D341Med (cell line): ENCODE data around the gene IPP.
"Not testable (repeated sequence)": the region's sequence is repeated elsewhere in the genome, so short reads cannot be mapped to it uniquely, and the experiment has no call there.

Experiments
- DNase-seq: peaks from one replicate; pipeline ENCODE4 v3.0.0; 2012; ENCODE audit warnings: low spot score

Gene IPP

DNA sequence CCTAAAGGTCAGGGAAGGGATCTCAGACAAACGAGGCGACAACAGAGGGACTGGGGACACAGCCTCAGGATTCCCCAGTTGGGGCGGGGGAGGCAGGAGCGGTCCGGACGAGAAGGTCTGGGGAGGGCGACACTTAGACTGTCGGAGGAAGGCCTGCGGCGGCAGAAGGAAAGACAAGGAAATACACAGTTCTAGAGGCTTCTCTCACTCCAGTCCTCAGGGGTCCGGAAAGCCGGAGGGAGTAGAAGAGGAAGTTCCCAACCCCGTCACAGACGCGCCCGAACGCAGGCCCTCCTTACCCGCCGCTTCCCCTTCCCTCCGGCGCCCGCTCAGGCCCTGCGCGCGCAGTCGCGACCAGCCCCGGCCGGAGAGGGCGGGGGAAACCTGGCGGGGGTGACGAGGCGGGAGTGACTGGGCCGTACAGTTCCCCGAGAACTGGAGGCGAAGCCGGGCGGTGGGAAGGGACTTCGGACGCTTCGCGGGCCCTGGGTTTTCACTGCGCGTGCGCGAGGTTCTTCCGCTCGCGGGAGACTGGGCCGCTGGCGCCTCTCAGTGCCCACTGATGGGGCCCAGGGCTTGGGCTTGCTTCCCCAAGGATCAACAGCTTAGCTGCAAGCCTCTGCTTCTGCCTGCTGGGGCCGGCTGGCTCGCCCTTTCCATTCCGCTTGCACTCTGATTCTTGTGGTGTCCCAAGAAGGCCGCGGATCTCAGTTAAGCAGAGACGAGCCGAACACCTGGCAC lies at the start of gene IPP:
Gene IPP, minus strand, starts transcription at position 356 of the 741 bp plus-strand sequence. CDS start 4,242 bp downstream, outside the sequence.
- DNase-seq, result peak; percentile 97

DNA sequence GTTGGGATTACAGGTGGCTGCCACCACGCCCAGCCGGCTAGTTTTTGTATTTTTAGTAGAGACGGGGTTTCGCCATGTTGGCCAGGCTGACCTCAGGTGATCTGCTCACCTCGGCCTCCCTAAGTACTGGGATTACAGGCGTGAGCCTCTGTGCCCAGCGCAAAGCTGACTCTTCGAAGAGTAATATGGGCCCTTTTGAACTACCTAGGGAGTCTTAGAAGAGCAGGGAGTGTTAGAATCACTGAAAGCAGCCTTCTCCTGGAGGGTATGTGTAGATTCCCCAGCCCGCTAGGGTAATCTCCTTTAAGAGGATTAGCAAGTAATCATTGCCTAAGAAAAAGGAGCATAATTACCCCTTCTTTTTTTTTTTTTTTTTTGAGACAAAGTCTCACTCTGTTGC lies 46.5 kb upstream of the IPP start:
- peak; percentile 80 for DNase-seq

DNA sequence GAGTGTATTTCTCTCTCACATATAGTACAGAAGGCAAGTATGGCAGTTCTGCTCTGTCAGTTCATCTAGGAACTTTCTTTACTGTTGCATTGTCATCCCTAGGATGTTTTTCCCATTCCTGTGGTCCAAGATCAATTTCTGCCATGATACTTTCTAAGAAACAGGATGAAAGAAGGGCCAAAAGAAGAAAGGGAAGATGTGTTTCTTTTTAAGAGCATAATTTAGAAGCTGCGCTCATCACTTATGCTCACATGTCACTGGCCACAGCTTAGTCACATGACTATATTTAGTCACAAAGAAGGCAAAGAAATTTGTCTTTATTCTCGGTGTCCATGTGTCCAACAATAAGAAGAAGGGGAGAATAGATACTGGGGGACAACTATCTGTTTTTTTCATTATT lies 45.9 kb upstream of the IPP start:
- DNase-seq, result no peak

DNA sequence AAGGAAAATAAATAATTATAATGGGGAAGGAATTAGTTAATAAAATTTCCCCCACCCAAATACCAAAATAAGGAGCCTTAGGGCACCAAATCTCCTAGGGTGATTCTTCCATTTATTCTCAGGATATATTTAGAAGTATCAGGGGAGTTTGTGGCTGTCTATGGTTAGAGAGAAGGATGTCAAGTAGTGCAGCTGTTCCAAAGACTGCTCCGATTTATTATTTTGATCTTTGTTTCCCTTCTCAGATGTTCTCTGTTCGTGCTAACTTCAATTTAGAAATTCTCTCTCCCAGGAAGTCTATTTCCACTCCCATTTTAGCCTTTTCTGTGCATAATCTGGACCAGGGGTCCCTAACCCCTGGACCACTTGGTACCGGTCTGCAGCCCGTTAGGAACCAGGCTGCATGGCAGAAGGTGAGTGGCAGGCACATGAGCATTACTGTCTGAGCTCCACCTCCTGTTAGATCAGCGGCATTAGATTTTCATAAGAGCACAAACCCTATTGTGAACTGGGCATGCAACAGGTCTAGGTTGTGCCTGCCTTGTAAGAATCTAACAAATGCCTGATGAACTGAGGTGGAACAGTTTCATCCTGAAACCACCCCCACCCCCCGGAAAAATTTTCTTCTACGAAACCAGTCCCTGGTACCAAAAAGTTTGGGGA lies 43.6 kb upstream of the IPP start:
- no peak for DNase-seq

DNA sequence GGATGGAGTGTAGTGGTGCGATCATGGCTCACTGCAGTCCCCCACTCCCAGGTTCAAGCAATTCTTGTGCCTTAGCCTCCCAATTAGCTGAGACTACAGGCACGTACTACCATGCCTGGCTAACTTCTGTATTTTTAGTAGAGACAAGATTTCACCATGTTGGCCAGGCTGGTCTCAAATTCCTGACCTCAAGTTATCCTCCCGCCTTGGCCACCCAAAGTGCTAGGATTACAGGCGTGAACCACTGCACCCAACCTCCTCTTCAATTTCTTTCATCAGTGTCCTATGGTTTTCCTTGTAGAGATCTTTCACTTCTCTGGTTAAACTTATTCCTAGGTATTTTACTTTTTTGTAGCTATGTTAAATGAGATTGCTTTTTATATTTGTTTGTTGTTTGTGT lies 42.3 kb upstream of the IPP start:
- DNase-seq, result no peak

DNA sequence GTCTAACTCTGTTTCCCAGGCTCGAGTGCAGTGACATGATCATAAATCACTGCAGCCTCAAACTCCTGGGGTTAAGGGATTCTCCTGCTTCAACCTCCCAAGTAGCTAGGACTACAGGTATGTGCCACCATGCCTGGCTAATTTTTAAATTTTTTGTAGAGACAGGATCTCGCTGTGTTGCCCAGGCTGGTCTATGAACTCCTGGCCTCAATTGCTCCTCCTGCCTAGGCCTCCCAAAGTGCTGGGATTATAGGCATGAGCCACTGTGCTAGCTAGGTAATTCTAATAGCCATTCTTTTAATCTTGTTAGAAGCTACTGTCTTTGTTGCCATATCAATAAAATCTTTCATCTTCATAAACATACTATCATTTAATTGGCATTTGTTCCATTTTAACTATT lies 39.1 kb upstream of the IPP start:
- no peak for DNase-seq

DNA sequence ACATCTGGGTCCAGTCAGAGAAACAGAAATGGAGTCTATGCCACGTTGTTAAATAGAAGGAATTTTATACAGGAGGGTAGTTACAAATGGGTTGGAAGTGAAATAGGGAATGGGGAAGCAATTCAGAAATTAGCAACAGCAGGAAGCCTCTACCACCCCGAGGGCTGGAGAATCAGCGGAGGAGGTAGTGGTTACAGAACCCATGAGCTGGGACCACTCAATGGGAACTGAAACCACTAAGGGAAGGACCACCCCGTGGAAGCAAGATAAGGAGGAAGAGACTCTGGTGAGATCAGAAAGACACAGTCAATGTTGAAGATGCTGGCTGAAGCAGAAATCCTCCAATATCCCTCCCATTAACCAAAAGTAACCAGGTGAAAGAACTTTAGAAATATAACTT lies 37.5 kb upstream of the IPP start:
- DNase-seq, result no peak

DNA sequence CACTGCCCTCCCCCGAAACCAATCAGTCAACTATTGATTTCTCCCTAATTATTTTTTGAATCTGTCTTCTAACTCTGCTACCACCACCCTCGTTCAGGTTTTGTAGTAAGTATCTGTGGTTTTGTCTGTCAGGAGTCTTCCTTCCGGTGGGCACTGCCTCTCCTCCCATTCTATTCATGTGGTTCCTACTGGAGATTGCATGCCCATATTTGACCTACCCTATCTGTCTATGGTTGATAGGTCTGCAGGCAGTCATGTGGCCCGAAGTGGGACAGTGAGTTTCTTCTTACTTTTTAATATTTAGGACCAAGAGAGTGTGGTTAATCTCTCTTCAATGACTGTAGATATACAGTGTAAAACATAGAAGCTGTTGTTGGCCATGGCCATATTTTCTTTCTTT lies 35.1 kb upstream of the IPP start:
- DNase-seq, result no peak

DNA sequence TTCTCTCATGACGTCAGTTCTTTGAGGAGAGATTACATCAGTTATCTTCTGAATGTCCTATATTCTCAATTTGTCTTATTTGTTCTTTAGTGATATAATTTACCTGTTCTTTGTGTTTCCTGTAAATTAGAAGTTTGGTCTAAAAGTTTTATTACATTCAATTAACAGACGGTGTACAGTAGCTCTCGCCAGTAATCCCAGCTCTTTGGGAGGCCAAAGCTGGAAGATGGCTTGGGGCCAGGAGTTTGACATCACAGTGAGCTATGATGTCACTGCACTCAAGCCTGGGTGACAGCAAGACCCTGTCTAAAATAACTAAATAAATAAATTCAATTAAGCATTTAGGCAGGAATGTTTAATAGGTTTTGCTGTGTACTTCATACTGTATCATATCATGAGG lies 25.3 kb upstream of the IPP start:
- DNase-seq, result no peak

DNA sequence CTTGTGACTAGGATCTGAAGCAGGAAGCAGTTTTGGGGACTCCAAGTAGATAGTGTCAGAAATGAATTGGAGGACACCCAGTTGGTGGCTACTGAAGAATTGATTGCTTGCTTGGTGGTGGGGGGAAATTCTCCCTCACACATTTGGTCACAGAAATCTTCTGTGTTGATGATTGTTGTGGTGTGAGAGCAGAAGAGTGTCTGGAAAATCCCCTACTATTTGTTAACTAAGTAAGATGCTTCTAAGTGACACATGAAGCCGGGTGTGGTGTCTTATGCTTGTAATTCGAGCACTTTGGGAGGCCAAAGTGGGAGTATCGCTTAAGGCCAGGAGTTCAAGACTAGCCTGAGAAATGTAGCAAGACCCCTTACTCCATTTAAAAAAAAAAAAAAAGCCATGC lies 22.5 kb upstream of the IPP start:
- no peak for DNase-seq

DNA sequence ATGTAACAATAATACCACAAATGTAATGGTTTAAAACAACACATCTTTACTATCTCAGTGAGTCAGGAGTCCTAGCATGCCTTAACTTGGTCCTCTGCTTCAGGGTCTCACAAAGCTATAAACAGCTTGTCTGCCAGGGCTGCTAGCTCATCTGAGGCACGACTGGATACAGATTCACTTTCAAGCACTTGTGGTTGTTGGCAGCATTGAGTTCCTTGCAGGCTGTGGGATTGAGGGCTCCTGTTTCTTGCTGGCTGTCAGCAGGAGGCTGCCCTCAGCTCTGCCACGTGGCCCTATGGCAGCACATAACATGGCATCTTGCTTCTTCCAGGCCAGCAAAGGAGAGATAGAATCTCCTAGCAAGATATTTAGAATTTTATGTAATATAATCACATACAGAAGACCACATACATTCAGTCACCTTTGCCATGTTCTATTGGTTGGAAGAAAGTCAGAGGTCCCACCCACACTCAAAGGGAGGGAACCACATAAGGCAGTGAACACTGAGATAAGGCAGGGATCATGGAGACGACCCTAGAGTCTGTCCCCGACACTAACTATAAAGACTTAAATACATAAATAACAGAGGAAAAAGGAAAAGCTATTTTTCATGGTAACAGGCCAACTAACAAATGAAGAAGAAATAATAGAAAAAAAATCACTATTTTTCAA lies 18.9 kb upstream of the IPP start:
- DNase-seq, result no peak

DNA sequence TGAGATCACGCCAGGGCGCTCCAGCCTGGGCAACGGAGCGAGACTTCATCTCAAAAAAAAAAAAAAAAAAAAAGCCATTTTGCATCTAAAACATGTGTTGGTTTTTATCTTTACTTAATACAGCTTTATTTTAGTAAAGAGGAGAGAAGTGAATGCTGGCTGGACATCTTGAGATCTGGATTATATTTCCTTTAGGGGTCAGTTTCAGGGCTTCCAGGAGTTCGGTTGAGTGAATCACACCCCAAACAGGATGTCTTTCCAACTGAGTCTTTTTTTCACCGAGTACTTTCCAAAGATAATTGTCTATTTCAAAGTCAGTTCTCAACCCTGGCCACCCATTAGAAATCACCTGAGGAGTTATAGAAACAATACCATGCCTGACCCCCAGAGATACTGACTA lies 16.6 kb upstream of the IPP start:
- DNase-seq, result no peak

DNA sequence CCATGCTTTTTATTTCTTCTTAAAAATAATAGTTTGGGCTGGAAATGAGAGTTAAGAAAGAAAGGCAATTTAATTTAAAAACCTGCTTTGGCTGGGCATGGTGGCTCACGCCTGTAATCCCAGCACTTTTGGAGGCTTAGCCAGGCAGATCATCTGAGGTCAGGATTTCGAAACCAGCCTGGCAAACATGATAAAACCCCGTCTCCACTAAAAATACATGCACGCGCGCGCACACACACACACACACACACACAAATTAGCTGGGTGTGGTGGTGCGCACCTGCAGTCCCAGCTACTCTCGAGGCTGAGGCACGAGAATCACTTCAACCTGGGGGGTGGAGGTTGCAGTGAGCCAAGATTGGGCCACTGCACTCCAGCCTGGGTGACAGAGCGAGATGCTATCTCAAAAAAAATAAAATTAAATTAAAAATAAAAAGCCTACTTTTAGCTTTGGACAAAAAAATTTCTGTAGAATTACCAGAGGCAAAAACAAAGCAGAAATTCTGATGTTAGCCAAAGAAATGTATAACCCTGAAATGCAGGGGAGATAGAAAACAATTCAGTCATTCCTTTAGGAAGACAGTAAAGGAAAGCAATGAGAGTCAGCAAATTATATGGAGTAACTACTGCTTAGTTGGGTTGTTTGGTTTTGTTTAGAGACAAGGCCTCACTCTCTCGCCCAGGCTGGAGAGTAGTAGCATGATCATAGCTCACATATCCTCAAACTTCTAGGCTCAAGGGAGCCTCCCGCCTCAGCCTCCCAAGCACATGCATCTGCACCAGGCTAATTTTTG lies 15.7 kb upstream of the IPP start:
- no peak for DNase-seq

DNA sequence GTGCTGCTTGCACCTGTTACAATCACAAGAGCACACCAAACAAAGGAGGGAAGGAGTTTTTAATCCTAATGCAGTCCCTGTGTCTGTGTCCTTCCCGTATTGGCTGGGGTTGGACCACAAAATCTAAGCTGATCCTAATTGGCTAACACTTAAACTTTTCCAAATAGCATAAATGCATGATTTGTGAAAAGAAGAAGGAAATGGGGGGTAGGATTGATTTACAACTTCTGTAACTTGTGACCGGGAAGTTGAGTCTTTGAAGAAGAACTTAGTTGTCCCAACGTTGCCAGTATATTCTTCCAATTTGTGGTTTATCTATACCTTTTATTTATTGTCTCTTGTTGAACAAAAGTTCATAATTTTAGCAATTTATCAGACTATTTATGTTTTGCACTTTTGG lies 11.8 kb upstream of the IPP start:
- DNase-seq, result no peak

DNA sequence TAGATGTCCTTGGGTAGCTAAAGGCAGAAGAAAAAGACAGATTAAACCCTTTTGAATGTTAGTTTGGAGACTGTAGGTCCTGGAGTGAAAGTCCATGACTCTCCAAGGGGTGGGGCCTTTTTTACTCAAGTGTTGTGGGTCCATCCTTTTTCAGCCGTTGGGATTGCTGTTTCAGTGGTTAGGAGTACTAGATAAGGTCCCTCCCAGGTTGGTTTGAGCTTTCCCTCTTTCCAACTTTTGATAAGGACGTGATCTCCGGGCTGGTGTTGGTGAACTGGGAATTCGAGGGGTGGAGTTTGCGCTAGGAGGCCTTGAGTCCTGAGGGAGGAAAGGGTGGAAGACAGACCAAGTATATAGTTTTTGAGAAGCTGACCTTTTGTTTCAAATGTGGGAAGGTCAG lies 5.2 kb upstream of the IPP start:
- DNase-seq, result no peak

DNA sequence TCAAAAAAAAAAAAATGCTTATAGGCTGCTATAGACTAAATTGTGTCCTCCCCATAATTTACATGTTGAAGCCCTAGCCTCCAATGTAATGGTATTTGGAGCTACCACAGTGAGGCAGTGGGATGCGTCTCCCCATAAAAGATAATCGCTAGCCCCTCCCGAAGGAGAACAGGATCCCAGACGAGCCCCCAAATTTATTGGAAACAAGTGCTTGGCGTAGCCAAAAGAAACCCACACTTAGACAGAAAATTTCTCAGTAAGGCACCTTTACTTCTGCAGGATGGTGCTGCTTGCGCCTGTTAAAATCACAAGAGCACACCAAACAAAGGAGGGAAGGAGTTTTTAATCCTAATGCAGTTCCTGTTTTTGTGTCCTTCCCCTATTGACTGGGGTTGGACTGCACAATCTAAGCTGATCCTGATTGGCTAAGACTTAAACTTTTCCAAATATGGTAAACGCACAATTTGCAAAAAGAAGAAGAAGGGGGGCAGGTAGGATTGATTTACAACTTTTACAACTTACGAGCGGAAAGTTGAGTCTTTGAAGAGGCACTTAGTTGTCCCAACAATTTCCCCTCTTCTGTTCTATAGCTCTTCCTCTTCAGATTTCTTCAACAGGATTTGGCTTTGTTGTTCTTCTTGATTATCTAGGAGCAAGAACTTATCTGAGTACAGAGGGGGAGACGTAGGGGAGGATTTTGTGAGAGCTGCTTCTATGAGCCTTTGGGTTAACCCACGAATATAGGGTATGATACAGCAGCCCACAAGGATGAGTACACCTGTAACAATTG lies 3.0 kb upstream of the IPP start:
- DNase-seq, result no peak

DNA sequence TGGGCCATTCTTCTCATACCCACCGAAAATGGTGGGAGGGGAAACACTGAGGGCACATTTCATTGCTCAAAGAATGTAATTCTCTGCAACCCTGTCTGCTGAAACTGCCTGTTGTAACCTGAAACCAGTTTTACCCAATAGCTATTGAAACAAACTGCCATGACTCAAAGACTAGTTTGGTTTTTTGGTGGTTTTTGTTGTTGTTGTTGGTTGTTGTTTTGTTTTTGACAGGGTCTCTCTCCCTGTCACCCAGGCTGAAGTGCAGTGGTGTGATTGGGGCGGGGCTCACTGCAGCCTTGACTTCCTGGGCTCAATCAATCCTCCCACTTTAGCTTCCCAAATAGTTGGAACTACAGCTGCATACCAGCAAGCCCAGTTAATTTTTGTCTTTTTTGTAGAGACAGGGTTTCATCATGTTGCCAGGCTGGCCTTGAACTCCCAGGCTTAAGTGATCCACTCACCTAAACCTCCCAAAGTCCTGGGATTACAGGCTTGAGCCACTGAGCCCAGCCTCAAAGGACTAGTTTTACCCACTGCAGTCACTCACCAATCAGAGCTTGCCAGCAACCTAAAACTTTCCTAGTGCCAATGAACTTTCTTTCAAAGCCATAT lies 2.1 kb upstream of the IPP start:
- no peak for DNase-seq

DNA sequence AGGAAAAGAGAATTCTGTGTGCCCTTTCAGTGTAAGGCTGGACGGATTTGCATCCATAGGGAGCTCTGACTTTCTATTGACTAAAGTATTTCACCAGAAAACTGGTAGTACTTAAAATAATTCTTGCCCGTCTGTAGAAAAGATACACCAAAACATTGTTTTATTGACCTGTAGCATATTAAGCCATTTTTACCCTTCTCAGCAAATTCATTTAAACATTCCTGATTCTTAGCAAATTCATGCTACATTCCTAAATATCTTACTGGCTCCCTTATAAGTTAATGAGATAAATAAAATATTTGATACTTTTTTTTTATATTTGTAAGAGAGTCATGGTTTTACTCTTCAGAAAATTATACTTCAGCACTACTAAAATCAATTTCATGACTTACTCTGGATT lies 1.6 kb upstream of the IPP start:
- DNase-seq, result no peak

DNA sequence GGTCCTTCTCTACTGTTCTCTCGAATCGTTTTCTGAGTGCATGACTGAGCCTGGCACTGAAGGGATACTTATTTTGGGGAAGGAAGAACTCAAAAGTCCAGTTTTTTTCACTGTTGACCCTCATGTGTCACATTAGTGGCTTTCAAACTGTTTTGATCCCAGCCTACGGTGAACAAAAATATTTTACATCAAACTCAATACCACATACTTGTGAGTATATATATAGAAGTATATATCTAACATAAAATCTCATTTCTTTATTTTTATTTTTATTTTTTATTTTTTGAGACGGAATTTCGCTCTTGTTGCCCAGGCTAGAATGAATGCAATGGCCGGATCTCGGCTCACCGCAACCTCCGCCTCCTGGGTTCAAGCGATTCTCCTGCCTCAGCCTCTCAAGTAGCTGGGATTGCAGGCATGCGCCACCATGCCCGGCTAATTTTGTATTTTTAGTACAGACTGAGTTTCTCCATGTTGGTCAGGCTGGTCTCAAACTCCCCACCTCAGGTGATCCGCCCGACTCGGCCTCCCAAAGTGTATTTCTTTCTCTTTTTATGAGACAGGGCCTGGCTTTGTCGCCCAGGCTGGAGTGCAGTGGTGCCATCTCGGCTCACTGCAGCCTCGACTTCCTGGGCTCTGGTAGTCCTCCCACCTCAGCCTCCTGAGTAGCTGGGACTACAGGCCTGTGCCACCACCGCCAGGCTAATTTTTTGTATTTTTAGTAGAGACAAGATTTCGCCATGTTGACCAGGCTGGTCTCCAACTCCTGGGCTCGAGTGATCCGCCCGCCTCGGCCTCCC lies 786 bp upstream of the IPP start:
- DNase-seq, result not testable (repeated sequence)

DNA sequence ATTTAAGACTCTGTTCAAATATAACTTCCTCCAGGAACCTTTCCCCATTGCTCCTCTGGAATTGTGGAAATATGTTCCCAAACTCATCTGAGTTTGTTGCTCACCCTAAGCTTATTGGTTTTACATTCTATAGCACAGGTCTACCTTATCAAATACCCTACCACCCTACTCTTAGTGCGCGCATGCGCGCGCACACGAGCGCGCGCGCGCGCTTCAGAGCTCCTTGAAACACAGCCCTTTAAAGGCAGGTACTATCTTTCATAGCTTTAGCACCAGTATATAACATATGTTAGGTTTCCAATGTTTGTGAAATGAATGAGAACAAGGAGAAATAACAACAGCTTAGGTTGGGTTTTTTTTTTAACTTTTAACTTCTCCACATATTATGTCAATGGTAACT lies 3.5 kb downstream of the IPP start:
- DNase-seq, result no peak
